ENCODE measurements around the gene KIF5A. TPM values are rescaled to one million over a fixed set of nuclear protein-coding genes. Genes with fewer than 3 reads are reported as not detected.

Gene KIF5A
- total RNA-seq, 1 experiment from 2014 or later: 0.05 TPM

GRCh38 chr12:57545809-57546437 lies 3.9 kb upstream of the KIF5A start:
- no TSS peak for BruUV-seq (replicated peaks)

GRCh38 chr12:57546438-57547287 lies 3.2 kb upstream of the KIF5A start, which contains the start of gene DCTN2:
DCTN2 (minus strand) TSS chr12:57547192; CDS start chr12:57547063, 129 bp downstream.
- H3K4me3 ChIP-seq (ENCODE audit: low read depth, low read length): peak within 1 kb of the TSS; percentile 77
- H3K9me3 ChIP-seq: no peaks in the 10 kb centered on the region
- peaks cover 3% of the 10 kb centered on the region for H3K27me3 ChIP-seq (replicated peaks; ENCODE audit: control insufficient read depth, insufficient read depth, low read length)
- H3K36me3 ChIP-seq (ENCODE audit: control insufficient read depth, insufficient read depth, low read length): 0 out of 2 replicates have a peak, but pooled peaks cover 1% of the 10 kb centered on the region
- intact Hi-C loops (cut with micrococcal nuclease; ENCODE audit: unreplicated experiment): loop anchor here (2.0 kb wide), 1 partner anchor 24 kb away; the partner anchor contains the start of gene MBD6
- peak within 1 kb of the TSS; percentile 97 for H3K4me3 Mint-ChIP-seq (ENCODE audit: unreplicated experiment)
- H3K4me1 ChIP-seq: peaks cover 9% of the 10 kb centered on the region; the same call in 1 of the 2 replicates
- H3K27me3 Mint-ChIP-seq (ENCODE audit: insufficient read depth, unreplicated experiment): peaks cover 22% of the 10 kb centered on the region
- peaks cover 10% of the 10 kb centered on the region for H3K4me1 Mint-ChIP-seq (ENCODE audit: low read depth, unreplicated experiment)
- ChIA-PET CTCF (interaction anchor here (0.5 to 1.0 kb wide), 6 partner anchors 24 to 358 kb away, joined by 3 to 4 read pairs (median 3); partner anchors contain the start of gene OS9), POLR2A (interaction anchor here (0.6 to 1.8 kb wide), 4 partner anchors 14 to 217 kb away, joined by 3 to 8 read pairs (median 6); partner anchors contain the start of gene DDIT3)
- peak within 1 kb of the TSS; percentile 96 for H3K27ac Mint-ChIP-seq (ENCODE audit: unreplicated experiment)
- DNase-seq: peak; percentile 96 to 97
- H3K36me3 Mint-ChIP-seq (ENCODE audit: insufficient read depth, unreplicated experiment): peaks cover 15% of the 10 kb centered on the region
- BruUV-seq (replicated peaks): no TSS peak
- no peaks in the 10 kb centered on the region for H3K9me3 Mint-ChIP-seq (ENCODE audit: unreplicated experiment)
- TF ChIP-seq CTCF (IDR thresholded peaks at IDR 0.05; ENCODE audit: insufficient read depth in 1 of 2, low read depth in 1 of 2, low read length in 1 of 2, severe bottlenecking in 1 of 2, unreplicated experiment in 1 of 2): peak in 1 of 2 experiments; percentile 7

More at GRCh38 chr12:57545809-57546437, 3.9 kb upstream of the KIF5A start:
- CTCF ChIA-PET: interaction anchor here (0.5 to 1.0 kb wide), 4 partner anchors 25 to 357 kb away, joined by 3 to 4 read pairs (median 3); no protein-coding TSS in a partner anchor
- Histone ChIP-seq H3K4me3 (ENCODE audit: low read depth, low read length) (peak overlapping the region; percentile 77), H3K4me1 (peaks cover 9% of the 10 kb centered on the region; the same call in 1 of the 2 replicates), H3K27me3 (replicated peaks; ENCODE audit: control insufficient read depth, insufficient read depth, low read length) (peaks cover 3% of the 10 kb centered on the region), H3K36me3 (ENCODE audit: control insufficient read depth, insufficient read depth, low read length) (0 out of 2 replicates have a peak, but pooled peaks cover 1% of the 10 kb centered on the region), H3K9me3 (no peaks in the 10 kb centered on the region)
- Mint-ChIP-seq H3K27ac (ENCODE audit: unreplicated experiment) (peak overlapping the region; percentile 96), H3K36me3 (ENCODE audit: insufficient read depth, unreplicated experiment) (peaks cover 15% of the 10 kb centered on the region), H3K4me3 (ENCODE audit: unreplicated experiment) (peak overlapping the region; percentile 97), H3K9me3 (ENCODE audit: unreplicated experiment) (no peaks in the 10 kb centered on the region), H3K4me1 (ENCODE audit: low read depth, unreplicated experiment) (peaks cover 10% of the 10 kb centered on the region), H3K27me3 (ENCODE audit: insufficient read depth, unreplicated experiment) (peaks cover 17% of the 10 kb centered on the region)
- POLR2A ChIA-PET: interaction anchor here (0.6 to 1.8 kb wide), 2 partner anchors 23 to 217 kb away, joined by 7 to 8 read pairs; no protein-coding TSS in a partner anchor
- no peak for DNase-seq
- intact Hi-C loops (cut with micrococcal nuclease; ENCODE audit: unreplicated experiment): loop anchor here (2.0 kb wide), 1 partner anchor 23 kb away; the partner anchor contains the start of gene MBD6
- no peak for TF ChIP-seq CTCF (IDR thresholded peaks at IDR 0.05; ENCODE audit: insufficient read depth in 1 of 2, low read depth in 1 of 2, low read length in 1 of 2, severe bottlenecking in 1 of 2, unreplicated experiment in 1 of 2)

Data from Caco-2 (cell line).